ENCODE data around the gene MS4A4E. TPM values are rescaled to one million over a fixed set of nuclear protein-coding genes. Genes with fewer than 3 reads are reported as not detected.
"Not testable (repeated sequence)": the region's sequence is repeated elsewhere in the genome, so short reads cannot be mapped to it uniquely, and the experiment has no call there.

MS4A4E gene
- total RNA-seq: 0.31 to 0.61 TPM in 2 of 3 replicates, not detected in the other

- no peaks in the 10 kb centered on the region for H3K36me3 Mint-ChIP-seq
- no peak within 1 kb of the TSS for H3K27ac Mint-ChIP-seq
- DNase-seq (ENCODE audit: low spot score in 2 of 2, unreplicated experiment in 2 of 2): no peak
- no peak for TF ChIP-seq CTCF (IDR thresholded peaks at IDR 0.05; ENCODE audit: unreplicated experiment)
- no peaks in the 10 kb centered on the region for H3K9me3 Mint-ChIP-seq
- no peak within 1 kb of the TSS for H3K4me3 Mint-ChIP-seq
- H3K4me1 Mint-ChIP-seq: no peaks in the 10 kb centered on the region
- peaks cover 31% of the 10 kb centered on the region for H3K27me3 Mint-ChIP-seq (ENCODE audit: low read depth)
Measured at GRCh38 chr11:60242740-60243239, at the start of gene MS4A4E. Gene MS4A4E, minus strand, starts transcription at chr11:60243137. Its CDS starts 13,082 bp downstream, at chr11:60230055.

GRCh38 chr11:60292145-60292544, 49.2 kb upstream of the MS4A4E start:
- TF ChIP-seq CTCF (IDR thresholded peaks at IDR 0.05; ENCODE audit: unreplicated experiment): no peak
- Mint-ChIP-seq H3K9me3 (peaks cover 28% of the 10 kb centered on the region), H3K27ac (no peak overlapping the region), H3K27me3 (ENCODE audit: low read depth) (no peaks in the 10 kb centered on the region), H3K36me3 (no peaks in the 10 kb centered on the region), H3K4me3 (no peak overlapping the region), H3K4me1 (no peaks in the 10 kb centered on the region)
- DNase-seq (ENCODE audit: low spot score in 2 of 2, unreplicated experiment in 2 of 2): no peak

GRCh38 chr11:60288531-60288930, 45.6 kb upstream of the MS4A4E start:
- DNase-seq (ENCODE audit: low spot score in 2 of 2, unreplicated experiment in 2 of 2): no peak
- no peak overlapping the region for H3K27ac Mint-ChIP-seq
- peaks cover 1% of the 10 kb centered on the region for H3K4me1 Mint-ChIP-seq
- H3K9me3 Mint-ChIP-seq: peaks cover 35% of the 10 kb centered on the region
- H3K36me3 Mint-ChIP-seq: no peaks in the 10 kb centered on the region
- no peak for TF ChIP-seq CTCF (IDR thresholded peaks at IDR 0.05; ENCODE audit: unreplicated experiment)
- H3K27me3 Mint-ChIP-seq (ENCODE audit: low read depth): no peaks in the 10 kb centered on the region
- H3K4me3 Mint-ChIP-seq: no peak overlapping the region

GRCh38 chr11:60285411-60286126, 42.6 kb upstream of the MS4A4E start:
- not testable (repeated sequence) for H3K36me3 Mint-ChIP-seq; H3K27ac Mint-ChIP-seq; H3K4me3 Mint-ChIP-seq; DNase-seq (ENCODE audit: low spot score in 2 of 2, unreplicated experiment in 2 of 2); H3K4me1 Mint-ChIP-seq; H3K27me3 Mint-ChIP-seq (ENCODE audit: low read depth)
- H3K9me3 Mint-ChIP-seq: peaks cover 31% of the 10 kb centered on the region

GRCh38 chr11:60282286-60282685, 39.3 kb upstream of the MS4A4E start:
- Mint-ChIP-seq H3K27me3 (ENCODE audit: low read depth) (no peaks in the 10 kb centered on the region), H3K27ac (no peak overlapping the region), H3K9me3 (peaks cover 12% of the 10 kb centered on the region), H3K4me3 (no peak overlapping the region), H3K36me3 (no peaks in the 10 kb centered on the region), H3K4me1 (peaks cover 1% of the 10 kb centered on the region)
- DNase-seq (ENCODE audit: low spot score in 2 of 2, unreplicated experiment in 2 of 2): no peak
- TF ChIP-seq CTCF (IDR thresholded peaks at IDR 0.05; ENCODE audit: unreplicated experiment): no peak

- TF ChIP-seq CTCF (IDR thresholded peaks at IDR 0.05; ENCODE audit: unreplicated experiment): no peak
- H3K4me1 Mint-ChIP-seq: peaks cover 1% of the 10 kb centered on the region
Measured at GRCh38 chr11:60281485-60281884, 38.5 kb upstream of the MS4A4E start.

More at GRCh38 chr11:60281485-60281884, 38.5 kb upstream of the MS4A4E start:
- peaks cover 4% of the 10 kb centered on the region for H3K9me3 Mint-ChIP-seq
- no peak for DNase-seq (ENCODE audit: low spot score in 2 of 2, unreplicated experiment in 2 of 2)
- H3K36me3 Mint-ChIP-seq: no peaks in the 10 kb centered on the region
- no peaks in the 10 kb centered on the region for H3K27me3 Mint-ChIP-seq (ENCODE audit: low read depth)
- no peak overlapping the region for H3K4me3 Mint-ChIP-seq
- H3K27ac Mint-ChIP-seq: no peak overlapping the region
